NCI-H510A (cell line): ENCODE measurements around the gene PZP.

Experiments
- DNase-seq: peaks from one replicate; lab custom pipeline; 2025; lab: John Stamatoyannopoulos, UW

Gene PZP

DNA sequence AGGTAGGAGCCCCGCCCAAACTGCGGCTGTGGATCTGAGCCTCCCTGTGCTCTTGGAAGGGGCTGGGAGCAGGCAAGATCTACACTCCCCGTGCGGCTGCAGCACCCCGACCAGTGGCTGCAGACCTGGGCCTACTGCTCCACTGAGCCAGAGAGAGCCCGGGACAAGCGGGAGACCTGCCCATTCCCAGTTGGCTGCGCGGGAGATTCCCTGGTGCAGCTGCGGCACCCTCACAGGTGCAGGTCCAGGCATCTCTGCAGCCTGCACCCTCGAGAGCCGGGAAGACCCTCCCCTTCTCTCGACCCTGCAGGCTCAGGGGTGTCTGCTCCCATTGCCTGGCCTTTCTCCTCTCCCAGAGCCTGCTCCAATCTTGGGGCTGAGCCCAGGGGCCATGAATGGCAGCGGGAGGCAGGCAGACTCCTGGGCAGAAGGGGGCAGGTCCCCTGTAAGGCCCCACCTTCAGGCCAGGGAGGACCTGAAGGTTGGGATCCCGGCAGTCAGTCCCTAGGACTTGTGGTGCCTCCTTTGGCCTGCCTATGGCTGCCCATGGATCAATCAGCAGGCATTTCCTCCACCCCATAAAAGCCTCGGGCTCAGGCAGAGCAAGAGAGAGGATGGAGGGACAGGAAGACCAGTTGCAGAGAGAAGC lies 83.7 kb downstream of the PZP start:
- no peak for DNase-seq

DNA sequence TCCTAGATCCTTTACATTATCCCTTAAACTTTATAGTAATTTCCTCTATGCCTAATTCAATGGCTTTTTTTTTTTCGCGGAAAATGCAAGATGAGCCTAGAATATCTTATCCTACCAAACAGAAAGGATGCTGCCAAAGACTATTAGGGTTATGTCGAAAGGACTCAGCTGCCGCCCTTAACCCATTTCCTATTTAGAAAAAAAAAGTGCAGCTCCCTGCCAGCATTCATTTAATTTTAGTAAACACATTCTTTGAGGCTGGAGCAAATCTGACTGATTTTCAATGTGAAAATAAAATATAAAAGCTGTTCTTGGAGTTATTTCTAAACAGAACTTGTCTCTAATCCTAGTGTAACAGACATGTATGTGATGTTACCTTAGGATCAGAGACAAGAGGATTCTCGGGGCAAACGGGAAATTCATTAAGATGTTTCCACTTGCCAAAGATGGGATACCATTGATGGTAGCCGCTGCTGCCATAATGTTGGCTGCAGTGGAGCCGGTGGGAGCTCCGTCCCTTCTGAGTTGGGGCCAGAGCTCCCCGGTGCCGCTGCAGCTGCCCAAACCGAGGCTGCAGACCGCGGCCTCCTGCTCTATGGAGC lies 84.3 kb downstream of the PZP start:
- DNase-seq: no peak

DNA sequence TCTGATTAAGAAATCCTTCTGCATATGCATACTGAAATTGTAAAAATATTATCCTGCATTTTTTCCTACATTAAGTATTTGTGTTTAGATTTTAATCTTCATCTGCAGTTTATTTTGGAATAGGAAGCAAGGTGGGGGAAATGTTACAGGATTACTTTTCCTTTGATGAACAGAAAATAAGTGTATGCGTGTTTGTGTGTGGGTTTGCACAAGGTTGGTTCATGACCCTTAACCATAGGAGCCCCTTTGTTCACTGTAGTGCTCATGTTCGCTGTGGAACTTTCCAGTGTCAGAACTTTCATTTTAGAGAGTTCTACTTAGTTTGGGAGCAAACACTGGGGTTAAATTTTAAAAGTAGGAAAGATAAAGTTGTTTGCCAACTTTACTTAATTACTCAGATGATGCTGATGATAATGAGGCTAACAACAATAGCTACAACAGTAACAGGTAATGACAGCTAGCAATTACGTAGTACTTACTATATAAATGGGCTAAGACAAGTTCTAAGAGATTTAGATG lies 86.0 kb downstream of the PZP start:
- no peak for DNase-seq

DNA sequence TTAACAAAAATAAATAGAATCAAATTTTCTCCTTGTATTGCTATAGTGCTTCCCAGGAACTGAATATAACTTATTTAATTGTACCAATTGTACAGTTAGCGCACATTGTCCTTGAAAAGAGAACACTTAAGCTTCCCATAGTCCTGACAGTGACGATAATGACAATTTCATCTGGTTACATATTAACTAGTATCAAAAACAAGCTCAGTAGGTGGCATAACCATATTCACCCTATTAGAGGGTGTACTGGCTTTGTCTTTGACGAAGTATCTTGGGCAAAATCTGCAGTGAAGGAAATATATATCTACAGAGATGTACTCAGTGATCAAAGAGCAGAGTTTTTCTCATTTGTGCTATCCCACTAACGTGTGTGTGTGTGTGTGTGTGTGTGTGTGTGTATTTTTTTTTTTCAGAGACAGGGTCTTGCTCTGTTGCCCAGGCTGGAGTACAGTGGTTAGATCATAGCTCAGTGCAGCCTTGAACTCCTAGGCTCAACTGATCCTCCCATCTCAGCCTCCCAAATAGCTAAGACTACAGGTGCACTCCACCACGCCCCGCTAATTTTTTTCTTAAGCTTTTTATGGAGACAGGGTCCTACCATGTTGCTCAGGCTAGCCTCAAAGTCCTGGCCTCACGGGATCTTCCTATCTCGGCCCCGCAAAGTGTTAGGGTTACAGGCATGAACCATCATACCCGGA lies 87.6 kb downstream of the PZP start:
- DNase-seq: no peak

DNA sequence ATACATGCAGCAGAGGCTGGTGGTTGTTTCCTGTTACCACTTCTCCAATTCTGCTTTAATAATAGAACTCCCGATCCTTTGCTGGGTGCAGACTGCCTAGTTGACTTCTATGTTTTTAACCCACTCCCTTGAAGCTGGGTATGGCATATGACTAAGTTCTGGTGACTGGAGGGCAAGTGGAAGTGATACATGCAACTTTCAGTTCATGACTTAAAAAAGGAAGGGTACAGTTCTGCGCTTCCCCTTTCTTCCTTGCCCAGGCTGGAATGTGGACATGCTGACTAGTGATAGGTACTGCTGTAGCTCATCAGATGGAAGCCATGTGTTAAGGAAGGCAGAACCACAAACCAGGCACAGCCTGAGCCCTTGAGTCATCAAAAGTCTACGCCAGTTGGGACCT lies 90.0 kb downstream of the PZP start:
- DNase-seq: no peak

DNA sequence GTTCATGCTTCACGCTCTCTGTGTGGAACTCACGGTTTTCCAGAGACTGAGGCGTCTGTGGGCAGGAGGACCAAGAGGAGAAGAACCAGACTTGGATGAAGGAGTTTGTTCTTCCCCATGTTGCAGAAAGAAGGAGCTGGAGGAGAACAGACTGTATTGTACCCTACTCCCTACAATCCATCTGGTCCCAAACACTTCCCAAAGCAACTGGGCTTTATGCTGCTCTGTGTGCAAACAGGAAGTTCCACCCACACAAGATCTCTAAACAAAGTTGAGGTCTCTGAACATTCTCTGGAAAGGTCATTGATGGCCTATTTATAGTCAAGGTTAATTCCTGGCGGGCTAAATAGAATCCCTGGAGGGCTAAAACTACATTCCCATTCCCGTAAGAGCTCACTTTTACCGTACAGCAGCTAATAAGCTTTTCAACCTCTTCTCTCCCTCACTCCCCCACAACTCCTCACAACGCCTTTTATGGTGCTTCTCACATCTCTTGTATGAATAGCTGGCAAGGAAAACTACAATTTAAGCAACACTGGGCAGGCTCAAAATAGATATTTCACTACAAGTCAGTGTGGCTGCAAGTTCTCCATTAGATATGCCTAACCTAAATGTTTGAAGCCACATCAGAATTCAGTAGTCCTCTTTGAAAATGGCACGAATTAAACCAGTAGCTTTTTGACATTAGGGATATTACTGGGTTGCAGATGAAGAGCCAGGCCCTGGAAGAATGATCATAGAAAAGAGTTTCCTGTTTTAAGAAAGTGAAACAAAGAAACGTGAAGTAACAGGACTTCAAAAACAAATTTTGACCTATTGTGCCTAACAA lies 92.2 kb downstream of the PZP start, which contains the start of gene A2M:
TSS of gene A2M (minus strand) at position 189 of the 829 bp plus-strand sequence. CDS start at position 119, 70 bp downstream.
- DNase-seq: no peak

DNA sequence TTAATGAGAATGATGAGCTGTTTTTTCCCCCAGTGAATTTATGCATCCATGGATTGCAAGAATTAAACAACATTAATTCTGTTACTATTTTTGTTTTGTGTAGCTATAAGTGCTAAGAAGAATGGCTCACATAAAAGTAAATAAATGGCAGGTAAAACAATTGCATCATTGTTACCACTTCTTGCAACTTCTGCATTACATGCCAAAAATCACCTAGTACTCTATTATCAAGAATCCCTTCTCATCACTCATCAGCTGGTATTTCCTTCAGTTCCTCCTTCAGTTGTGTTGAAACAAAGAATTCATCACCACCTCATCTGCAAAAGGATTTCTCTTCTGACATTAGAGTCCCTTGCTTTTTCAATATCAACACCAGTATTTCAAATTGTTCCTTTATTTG lies 93.2 kb downstream of the PZP start:
- DNase-seq: no peak

DNA sequence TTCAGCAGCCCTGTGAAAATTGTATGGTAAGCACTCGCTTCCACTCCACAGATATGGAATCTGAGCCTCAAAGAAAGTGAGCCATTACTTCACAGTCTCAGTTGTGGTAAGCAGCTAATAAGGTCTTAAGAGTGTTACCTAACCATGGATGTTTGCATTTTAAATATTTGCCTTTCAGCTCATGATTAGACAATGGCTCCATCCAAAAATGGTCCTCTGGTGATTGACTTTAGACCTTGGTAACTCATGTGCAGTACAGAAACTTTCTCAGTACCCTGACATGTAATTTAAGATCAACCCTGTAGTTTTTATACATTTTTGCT lies 94.2 kb downstream of the PZP start:
- no peak for DNase-seq

DNA sequence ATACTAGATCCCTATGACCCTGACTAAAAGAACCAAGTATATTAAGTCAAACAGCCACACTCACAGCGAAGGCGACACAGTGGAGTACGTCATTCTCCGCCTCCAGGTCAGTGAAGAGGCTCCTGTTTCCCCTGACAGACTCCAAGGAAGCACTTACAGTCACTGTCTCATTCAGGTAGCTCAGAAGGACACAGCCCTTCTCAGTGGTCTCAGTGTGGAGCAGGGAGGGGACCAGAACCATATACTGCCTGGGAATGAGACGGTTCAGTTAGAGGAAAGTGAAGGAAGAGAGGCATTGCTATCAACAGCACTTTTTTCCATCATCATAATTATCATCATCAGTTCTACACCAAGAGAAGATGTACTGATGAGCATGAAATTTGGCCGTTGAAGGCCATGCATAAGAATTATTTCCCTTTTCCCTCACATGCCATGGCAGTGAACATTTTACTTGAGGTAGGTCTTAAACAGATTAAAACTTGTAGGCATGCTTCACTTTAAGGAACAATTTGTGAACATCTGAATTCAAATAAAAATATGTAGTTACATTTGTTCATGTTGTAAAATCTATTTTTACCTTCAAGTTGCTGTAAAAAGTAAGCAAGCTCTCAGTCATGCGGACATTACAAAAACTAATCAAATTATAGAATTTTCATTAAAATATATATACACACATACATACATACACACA lies 94.8 kb downstream of the PZP start:
- DNase-seq: no peak

DNA sequence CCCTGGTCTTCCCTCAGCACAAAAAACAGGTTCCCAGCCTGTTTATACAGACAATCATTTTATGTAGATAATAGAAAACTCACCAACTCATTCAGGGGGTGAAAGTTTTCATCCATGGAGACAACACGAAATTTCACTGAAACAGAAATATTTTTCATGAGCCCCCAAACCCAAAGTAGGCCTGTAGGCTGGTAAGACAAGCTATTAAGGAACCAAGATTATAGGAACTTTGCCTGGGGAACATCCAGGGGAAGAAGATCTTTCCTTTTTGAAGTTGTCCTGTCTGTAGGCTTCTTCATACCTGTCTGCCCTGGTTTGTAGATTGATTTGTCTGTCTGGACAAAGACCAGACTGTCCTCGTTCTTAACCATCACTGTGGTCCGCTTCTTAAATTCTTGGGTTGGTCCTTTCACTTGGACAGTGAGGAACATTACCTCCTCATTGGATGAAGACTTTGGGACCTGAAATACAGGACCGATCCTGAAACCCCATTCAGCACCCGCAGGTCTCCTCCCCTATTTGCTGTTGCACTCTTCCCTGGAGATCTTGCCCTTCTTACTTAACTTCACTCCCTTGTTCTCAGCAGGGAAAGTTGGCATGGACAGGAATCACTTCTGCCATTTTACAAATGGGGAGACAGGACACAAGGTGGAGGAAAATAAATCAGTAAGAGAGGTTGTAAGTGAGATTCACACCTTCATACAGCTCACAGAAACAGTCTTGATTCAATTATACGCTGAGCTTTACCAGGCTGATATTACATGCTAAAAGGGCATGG lies 95.9 kb downstream of the PZP start:
- no peak for DNase-seq

DNA sequence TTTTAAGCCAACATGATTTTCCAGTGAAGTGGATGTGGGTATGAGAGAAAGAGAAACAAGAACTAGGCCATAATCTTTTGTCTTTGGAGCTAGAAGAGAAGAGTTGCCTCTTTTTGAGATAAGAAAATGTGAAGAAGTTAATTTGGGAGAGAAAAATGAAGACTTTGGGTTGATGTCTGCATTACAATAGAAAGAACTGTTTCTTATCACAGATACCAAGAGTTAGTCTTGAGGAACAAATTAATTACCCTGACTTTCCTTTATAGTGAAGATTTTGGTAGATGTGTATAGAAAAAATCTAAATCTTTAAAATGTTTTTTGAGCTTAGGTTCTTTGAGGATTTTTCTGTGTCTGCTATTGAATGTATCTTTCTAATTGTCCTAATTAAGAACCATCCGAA lies 96.7 kb downstream of the PZP start:
- no peak for DNase-seq

DNA sequence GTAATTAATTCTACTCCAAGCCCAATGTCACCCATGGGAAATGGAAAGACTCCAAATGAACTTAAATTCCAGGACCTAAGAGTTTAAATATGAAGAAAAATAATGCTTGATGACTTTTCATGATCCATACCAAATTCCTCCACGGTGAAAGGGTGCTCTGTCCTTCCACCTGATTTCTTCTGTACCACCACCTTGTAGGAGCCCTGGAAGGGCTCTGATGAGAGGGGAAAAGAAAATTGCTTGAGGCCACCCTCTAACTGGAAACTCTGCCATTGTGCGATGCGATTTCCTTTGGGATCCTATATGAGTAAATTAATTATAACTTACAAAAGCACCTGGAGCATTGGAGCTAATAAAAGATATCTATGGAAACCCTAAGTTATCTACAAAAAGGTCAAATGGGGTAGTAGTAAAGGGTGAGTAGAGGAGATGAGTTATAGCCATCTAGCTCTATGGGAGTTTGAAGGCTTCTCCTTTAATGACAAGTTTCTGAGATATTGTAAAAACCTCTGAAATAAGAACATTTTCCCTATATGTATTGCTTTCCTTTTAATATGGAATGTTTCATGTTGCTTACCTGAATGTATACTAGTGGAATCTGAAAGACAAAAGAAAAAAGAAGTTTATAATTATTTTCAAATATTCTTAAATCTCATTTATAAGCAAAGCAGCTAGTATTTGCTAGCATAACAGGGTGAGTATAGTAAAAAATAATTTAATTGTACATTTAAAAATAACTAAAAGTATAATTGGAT lies 98.3 kb downstream of the PZP start:
- DNase-seq: no peak

DNA sequence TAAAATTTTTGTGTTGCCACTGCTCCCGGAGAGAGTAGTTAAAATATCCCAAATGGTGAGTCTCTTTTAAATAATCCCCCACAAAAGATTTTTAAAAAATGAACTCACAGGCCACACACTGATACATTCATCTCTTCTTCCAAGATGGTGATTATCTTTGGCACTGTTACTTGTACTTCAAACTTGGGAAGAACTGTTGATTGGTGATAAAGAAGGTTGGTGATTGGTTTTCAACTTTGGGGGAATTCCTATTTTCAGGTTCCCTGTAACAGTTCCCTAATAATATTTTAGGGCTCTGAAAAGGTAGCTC lies 99.0 kb downstream of the PZP start:
- DNase-seq: no peak

DNA sequence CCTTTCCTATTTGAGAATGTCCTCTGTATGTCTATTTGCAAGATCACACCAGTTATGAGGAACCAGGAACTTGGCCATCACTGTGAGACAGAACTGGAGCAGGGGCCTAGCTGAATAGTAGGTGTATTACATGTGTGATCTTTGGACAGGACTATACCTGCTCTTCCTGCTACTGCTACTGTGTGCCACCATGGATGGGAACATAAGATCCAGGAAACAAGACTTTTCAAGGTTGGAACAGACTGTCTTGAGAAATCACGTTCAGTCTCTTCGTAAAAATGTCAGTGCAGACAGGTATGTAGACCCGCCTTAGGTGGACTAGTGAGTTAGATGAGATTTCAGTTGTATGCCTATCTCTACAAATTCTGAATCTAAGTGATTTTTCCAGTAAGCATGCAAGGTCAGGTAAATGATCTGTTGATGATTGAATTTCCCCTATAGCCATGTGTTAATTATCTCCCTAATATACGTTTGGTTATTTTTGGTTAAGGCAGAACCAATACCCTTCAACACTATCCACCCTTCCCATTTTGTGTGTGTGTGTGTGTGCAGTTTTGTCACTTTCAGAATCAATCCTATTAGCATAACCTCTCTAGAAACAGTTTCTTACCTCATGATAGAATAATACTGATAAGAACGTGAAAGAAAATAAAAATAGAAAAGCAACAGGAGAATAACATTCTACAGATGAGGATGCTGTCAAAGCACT lies 99.5 kb downstream of the PZP start:
- no peak for DNase-seq

DNA sequence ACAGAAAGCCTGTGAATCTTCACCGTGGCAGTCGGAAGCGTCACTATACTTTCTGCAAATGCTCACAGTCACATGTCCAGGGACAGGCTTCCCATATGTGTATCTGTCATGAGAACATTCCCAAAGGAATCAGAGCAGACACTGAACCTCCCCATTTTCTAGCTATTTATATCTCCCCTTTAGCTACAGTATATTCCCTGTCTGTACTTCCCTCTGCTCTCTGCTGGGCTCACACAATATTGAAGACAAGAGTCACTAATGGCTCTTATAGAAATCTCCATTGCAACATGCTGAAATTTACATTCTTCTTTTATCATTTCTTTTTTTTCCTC lies 100.7 kb downstream of the PZP start:
- DNase-seq: no peak

DNA sequence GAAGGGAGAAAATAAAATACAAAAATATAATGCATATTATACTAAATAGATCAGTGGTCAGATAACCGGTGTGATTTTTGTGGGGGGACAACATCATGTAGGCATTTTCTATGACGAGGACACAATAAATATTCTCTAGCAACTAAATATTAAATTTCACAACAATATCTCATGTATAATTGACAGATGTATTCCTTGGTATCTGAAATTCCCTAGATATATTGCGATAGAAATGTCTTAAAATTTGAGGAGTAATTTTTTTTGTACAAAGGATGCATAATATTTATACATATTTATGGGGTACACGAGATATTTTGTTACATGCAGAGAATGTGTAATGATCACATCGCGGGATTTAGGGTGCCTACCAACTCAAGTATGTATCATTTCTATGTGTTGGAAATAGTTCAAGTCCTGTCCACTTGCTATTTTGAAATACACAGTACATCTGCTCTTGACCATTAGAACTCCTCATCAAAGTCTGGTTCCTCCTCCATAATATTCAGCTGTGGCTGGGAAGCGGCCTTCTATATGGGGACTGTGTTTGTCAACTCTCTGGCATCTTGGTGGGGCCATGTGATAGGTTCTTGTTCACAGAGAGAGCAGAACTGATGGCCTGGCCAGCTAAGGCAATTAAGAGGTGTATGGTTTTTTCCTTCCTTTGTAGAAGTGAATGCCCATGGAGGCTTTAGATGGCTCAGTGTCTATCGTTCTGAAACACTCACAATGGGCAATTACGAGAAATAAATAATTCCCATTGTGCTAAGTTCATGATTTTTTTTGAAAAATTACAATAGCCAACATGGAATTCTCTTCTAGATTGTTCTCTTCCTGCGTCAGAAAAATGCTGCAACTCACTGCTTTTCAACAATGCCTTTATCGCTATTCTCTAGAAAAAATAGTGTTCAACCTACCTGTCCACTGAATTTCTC lies 101.3 kb downstream of the PZP start:
- no peak for DNase-seq

DNA sequence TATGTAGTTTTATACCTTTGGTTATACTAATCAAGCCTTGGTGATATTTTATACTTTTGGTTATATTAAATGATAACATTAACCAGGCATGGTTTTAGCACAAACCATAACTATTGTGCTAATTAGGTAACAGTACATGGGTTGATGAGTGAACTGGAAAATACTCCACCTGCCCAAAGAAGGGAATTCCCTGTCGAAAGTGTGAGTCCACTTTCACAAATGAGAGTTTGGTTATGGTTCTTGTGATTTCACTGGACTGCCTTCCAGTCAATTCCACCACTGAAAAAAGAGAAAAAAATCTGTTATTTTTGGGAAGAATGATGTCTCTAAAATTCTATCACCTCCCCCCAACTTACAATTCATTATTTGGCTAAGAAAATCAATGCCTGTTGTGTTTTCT lies 102.1 kb downstream of the PZP start:
- no peak for DNase-seq

DNA sequence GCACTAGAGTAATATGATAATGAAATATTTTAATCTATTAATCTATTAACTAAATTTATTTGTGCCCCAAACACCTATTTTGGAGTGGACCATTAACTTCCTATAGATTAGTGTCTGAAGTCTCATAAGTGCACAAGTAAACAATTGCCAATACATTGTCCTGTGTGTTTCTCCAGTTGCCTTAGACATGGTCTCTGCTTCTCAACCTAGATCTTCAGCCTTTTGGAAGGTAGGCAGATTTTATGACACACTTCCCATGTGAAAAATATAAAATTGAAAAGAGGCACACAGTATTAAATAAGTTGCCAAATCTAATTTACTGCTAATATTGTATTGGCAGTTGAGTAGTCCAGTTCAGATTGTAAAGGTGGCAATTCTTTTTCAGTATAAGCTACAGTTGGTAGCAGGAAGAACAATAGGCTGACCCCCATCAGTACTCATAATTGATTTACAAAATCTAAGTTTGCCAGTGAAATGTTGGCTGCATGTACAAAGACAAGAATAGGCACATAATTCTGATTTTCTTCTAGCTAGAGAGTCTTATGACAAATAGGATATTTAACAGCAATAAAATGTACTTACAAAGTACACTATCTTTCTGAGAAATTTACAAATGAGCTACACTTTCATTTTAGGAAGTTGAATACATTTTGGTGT lies 103.3 kb downstream of the PZP start:
- no peak for DNase-seq
